Stromal cell of bone marrow (primary cell): Measurements from ENCODE around the gene EEF2KMT.

Source experiments
- DNase-seq: peaks from one replicate; pipeline ENCODE4 v3.0.0-alpha.2; 2012; ENCODE audit warnings: low read depth

The EEF2KMT gene

DNA sequence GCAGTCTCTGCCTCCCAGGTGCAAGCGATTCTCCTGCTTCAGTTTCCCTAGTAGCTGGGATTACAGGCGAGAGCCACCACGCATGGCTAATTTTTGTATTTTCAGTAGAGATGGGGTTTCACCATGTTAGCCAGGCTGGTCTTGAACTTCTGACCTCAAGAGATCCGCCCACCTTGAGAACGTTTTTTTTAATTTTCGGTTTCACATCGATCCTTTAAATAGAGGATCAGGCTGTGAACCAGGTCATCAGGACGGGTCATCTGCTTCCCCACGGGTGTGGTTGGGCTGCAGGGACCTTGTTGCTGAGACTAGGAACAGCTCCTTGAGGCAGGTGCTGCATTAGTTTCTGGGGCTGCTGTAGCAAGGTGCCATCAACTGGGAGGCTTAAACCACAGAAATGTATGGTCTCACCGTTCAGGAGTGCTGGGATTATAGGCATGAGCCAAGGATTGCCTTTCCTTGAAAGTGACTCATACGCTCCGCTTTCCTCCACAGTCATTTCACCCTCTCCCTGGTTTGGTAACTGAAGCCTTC, 55.9 kb downstream of the EEF2KMT start:
- DNase-seq = peak; percentile 38

DNA sequence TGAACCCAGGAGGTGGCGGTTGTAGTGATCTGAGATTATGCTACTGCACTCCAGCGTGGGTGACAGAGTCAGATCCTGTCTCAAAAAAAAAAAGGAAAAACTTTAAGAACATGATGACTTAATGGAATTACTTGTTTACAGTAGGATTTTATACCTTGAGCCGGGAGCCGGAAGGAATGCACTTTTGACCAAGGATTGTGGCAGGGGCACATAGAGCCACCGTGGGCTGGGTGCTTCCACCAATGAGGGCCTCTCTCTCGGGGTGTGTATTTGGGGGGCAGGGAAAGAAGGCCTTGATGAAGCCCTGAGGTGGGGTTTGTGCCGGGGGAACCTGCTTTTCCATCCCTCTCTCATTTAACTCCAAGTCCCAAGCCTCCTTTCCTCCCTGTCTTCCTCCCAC, 57.1 kb downstream of the EEF2KMT start:
- no peak for DNase-seq

DNA sequence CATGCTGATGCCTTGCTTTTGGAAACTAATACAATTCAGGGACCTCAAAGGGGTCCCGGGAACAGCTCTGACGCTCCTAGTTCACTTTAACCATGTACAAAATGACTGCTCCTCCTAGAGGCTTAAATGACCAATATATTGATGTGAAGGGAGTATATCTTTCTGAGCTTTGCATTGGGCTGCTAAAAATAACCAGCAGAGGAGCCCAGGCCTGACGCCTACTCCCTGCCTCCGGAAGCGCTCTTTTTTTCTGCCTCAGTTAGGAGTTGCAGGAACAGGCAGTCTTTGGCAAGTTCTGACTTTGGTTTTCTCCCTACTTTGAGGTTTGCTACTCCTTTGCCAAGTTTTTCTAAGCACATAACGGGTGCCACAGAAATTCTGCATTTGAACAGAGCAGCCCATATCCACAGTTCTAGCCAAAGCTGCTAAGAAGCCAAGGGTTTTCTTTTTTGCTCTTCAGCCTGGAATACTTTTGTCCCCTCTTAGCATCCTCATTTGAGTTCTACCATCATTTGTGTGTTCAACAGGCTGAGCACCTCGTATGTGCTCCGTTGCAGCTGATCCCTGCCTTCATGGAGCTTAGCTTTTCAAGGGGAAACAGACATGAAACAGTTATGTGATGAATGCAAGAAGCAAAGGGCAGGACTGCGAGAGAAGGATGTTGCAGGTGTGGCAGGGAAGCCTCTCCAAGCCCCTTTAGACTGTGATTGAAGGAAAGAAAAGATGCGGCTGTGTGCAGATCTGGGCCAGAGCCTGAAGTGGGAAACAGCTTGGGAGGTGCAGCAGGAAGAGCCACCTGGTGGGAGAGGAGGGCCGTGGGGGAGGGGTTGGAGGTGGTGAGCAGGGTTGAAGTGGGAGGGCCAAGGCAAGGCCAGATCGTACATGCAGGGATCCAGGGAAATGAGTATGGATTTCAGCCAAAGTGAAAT, 61.1 kb downstream of the EEF2KMT start:
- DNase-seq = no peak

DNA sequence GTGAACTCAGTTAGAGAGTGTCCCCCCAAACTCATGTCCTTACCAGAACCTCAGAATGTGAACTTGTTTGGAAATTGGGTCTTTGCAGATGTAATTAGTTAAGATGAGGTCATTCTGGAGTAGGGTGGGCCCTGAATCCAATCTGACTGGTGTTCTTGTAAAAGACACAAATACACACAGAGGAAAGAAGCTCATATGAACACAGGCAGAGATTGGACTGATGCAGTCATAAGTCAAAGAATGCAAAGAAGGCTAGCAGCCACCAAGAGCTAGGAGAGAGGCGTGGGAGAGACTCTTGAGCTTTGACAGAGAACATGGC, 61.7 kb downstream of the EEF2KMT start:
- no peak for DNase-seq
